A549 (cell line): ENCODE measurements around the gene CAMTA1. TPM values are rescaled to one million over a fixed set of nuclear protein-coding genes. Genes with fewer than 3 reads are reported as not detected.

ENCODE experiments used
- ATAC-seq, 2 experiments: fragments of 200-7000 bp in 1 of 2; fragments of >200 bp in 1 of 2; cut with Nextera tagmentation in 1 of 2; cut with Tn5 transposase in 1 of 2; 3 replicates each; pipeline versions ENCODE4 v1.8.0 to v1.9.1; 2018 to 2020; ENCODE audit warnings: mild to moderate bottlenecking in 1 of 2, moderate library complexity in 1 of 2
- CTCF ChIA-PET: fragments of 300-600 bp; sonication (Branson Sonifier 250); formaldehyde crosslinking; extraction: SDS; loops from one replicate; lab custom pipeline; 2021; ENCODE audit warnings: antibody characterized with exemption, inconsistent platforms; lab: Yijun Ruan, JAX
- POLR2A ChIA-PET: fragments of 350-600 bp; formaldehyde crosslinking; extraction: SDS; loops from one replicate; lab custom pipeline; 2021; ENCODE audit warnings: antibody characterized with exemption, inconsistent platforms; lab: Yijun Ruan, JAX
- DNase-seq, 2 experiments: peaks; one replicate each; pipeline versions ENCODE4 v3.0.0 to v3.0.0-alpha.2; 2011 to 2016; ENCODE audit warnings: low read depth in 1 of 2, low spot score in 1 of 2
- FAIRE-seq: peaks from 2 replicates; lab custom pipeline; 2011; peaks lifted over from hg19 to GRCh38; lab: Jason Lieb, UNC
- H3K27ac ChIP-seq, 2 experiments: fragments of >200 bp; sonication (Bioruptor Twin); formaldehyde crosslinking; 3 replicates each; pipeline ENCODE4 v1.5.1; 2016 to 2017
- H3K4me1 ChIP-seq: fragments of >200 bp; sonication (Bioruptor Twin); formaldehyde crosslinking; 3 replicates; pipeline ENCODE4 v1.6.1; 2016
- H3K4me2 ChIP-seq: fragments of >200 bp; sonication (Bioruptor Twin); formaldehyde crosslinking; 3 replicates; pipeline ENCODE4 v1.6.1; 2016
- H3K4me3 ChIP-seq: fragments of >200 bp; sonication (Bioruptor Twin); formaldehyde crosslinking; 3 replicates; pipeline ENCODE4 v1.5.1; 2016
- H3K9me3 ChIP-seq: fragments of >200 bp; sonication (Bioruptor Twin); formaldehyde crosslinking; 3 replicates; pipeline ENCODE4 v1.6.1; 2016
- E2F6 ChIP-seq: IDR thresholded peaks from 2 replicates; pipeline ENCODE4 v1.6.1; 2012; ENCODE audit warnings: low read depth, borderline replicate concordance
- EHF ChIP-seq: fragments of 250-450 bp; sonication (Bioruptor Pico); IDR thresholded peaks from 2 replicates; pipeline ENCODE4 v1.5.0; 2020; ENCODE audit warnings: mild to moderate bottlenecking
- EHMT2 ChIP-seq: fragments of 200-600 bp; sonication (generic); IDR thresholded peaks from 2 replicates; pipeline ENCODE4 v1.6.1; 2016; ENCODE audit warnings: antibody characterized with exemption, low read depth, mild to moderate bottlenecking, moderate library complexity
- ELK1 ChIP-seq: fragments of 150-350 bp; IDR thresholded peaks from 2 replicates; pipeline ENCODE4 v1.6.1; 2014; ENCODE audit warnings: low read depth, mild to moderate bottlenecking, low read length
- FOXS1 ChIP-seq: fragments of 250-450 bp; sonication (Bioruptor Pico); IDR thresholded peaks from 2 replicates; pipeline ENCODE4 v1.5.0; 2020; ENCODE audit warnings: mild to moderate bottlenecking, moderate library complexity
- GATA3 ChIP-seq: IDR thresholded peaks from 2 replicates; pipeline ENCODE4 v1.6.1; 2012; ENCODE audit warnings: borderline replicate concordance
- JUN ChIP-seq, 2 experiments: fragments of >200 bp; sonication (Bioruptor Twin); formaldehyde crosslinking; IDR thresholded peaks; 2 replicates in 1 of 2; 3 replicates in 1 of 2; pipeline ENCODE4 v1.6.1; 2016 to 2017
- MYC ChIP-seq: IDR thresholded peaks from 2 replicates; pipeline ENCODE4 v1.6.1; 2012; ENCODE audit warnings: mild to moderate bottlenecking, inconsistent platforms, low read length, improper control_type of control experiment, borderline replicate concordance
- PBX3 ChIP-seq: IDR thresholded peaks from 2 replicates; pipeline ENCODE4 v1.6.1; 2012
- PHF8 ChIP-seq: fragments of 200-600 bp; sonication (generic); IDR thresholded peaks from 2 replicates; pipeline ENCODE4 v1.6.1; 2016; ENCODE audit warnings: low read depth, mild to moderate bottlenecking, antibody characterized with exemption, moderate library complexity, borderline replicate concordance
- POLR2A ChIP-seq: IDR thresholded peaks from 2 replicates; pipeline ENCODE4 v1.6.1; 2012; ENCODE audit warnings: mild to moderate bottlenecking, low read length
- REST ChIP-seq: fragments of 200-600 bp; sonication (generic); IDR thresholded peaks from 2 replicates; pipeline ENCODE4 v1.6.1; 2016; ENCODE audit warnings: antibody characterized with exemption, mild to moderate bottlenecking, moderate library complexity
- RFX5 ChIP-seq: fragments of 450-650 bp; IDR thresholded peaks from 2 replicates; pipeline ENCODE4 v1.7.1; 2014; ENCODE audit warnings: antibody characterized with exemption, mild to moderate bottlenecking, moderate library complexity
- RNF2 ChIP-seq: fragments of 200-600 bp; sonication (generic); IDR thresholded peaks from 2 replicates; pipeline ENCODE4 v1.6.1; 2016; ENCODE audit warnings: low read depth, mild to moderate bottlenecking, antibody characterized with exemption, moderate library complexity, borderline replicate concordance
- SREBF2 ChIP-seq: fragments of 450-650 bp; IDR thresholded peaks from 2 replicates; pipeline ENCODE4 v1.6.1; 2014; ENCODE audit warnings: mild to moderate bottlenecking, moderate library complexity
- TFCP2L1 ChIP-seq: fragments of 250-450 bp; sonication (Bioruptor Pico); IDR thresholded peaks from 2 replicates; pipeline ENCODE4 v1.5.0; 2021; ENCODE audit warnings: mild to moderate bottlenecking
- TP53 ChIP-seq: fragments of 250-450 bp; sonication (Bioruptor Pico); IDR thresholded peaks from 2 replicates; pipeline ENCODE4 v1.5.0; 2021; ENCODE audit warnings: mild to moderate bottlenecking, moderate library complexity
- ZNF302 ChIP-seq: fragments of 250-450 bp; sonication (Bioruptor Pico); IDR thresholded peaks from 2 replicates; pipeline ENCODE4 v1.9.0; 2021; ENCODE audit warnings: inconsistent platforms, mild to moderate bottlenecking, moderate library complexity
- WGBS: methylation state at CpG from one replicate; pipeline ENCODE4 v1.1.6; 2017; ENCODE audit errors: missing lambda C conversion rate; 5-methylcytosine and 5-hydroxymethylcytosine counted together
- polyA plus RNA-seq, 4 experiments: library from polyadenylated mRNA; depleted of rRNA in 3 of 4; stranded (reverse); fragments of >200 nt; fragmentation: RNase III in 1 of 4; extraction: RNeasy Plus Mini Kit Qiagen cat#74134 plus additional on column Dnase treatment in 1 of 4; gene quantifications; 2 replicates in 3 of 4; 3 replicates in 1 of 4; pipeline ENCODE4 v1.2.3, GENCODE V29; 2011 to 2017

Gene CAMTA1
- polyA plus RNA-seq, 2 of the 4 experiments (the other 2 are of a cell fraction) = 58.8 to 75.0 TPM

- CTCF ChIA-PET = interaction anchor here (0.6 kb wide), 1 partner anchor 190 kb away, joined by 3 read pairs; no protein-coding TSS in a partner anchor
Measured at GRCh38 chr1:7319196-7319595, 533.9 kb downstream of the CAMTA1 start.

GRCh38 chr1:7320661-7321060 is 535.4 kb downstream of the CAMTA1 start:
- no peak overlapping the region for H3K4me3 ChIP-seq
- TF ChIP-seq MYC (no peak), POLR2A (no peak), FOXS1 (CRISPR knock-in tag) (no peak), RFX5 (no peak), JUN (IDR thresholded peaks at IDR 0.05) (no peak), EHF (no peak), ELK1 (no peak), REST (no peak), EHMT2 (no peak), E2F6 (no peak)
- TF ChIP-seq, all 56 proteins: peak for 0
- POLR2A ChIA-PET = no interaction called here
- Histone ChIP-seq H3K27ac (no peak overlapping the region), H3K9me3 (no peaks in the 10 kb centered on the region), H3K4me2 (no peak overlapping the region), H3K4me1 (no peaks in the 10 kb centered on the region)
- CTCF ChIA-PET = no interaction called here
- DNase-seq = no peak
- no peak for FAIRE-seq
- ATAC-seq = no peak

More at GRCh38 chr1:7319196-7319595, 533.9 kb downstream of the CAMTA1 start:
- FAIRE-seq (no peak), DNase-seq (no peak), ATAC-seq (no peak)
- no peaks in the 10 kb centered on the region for H3K4me1 ChIP-seq
- H3K27ac ChIP-seq = no peak overlapping the region
- H3K4me2 ChIP-seq = no peak overlapping the region
- POLR2A ChIA-PET = no interaction called here
- no peak overlapping the region for H3K4me3 ChIP-seq
- no peaks in the 10 kb centered on the region for H3K9me3 ChIP-seq
- TF ChIP-seq JUN (IDR thresholded peaks at IDR 0.05) (no peak), TP53 (CRISPR knock-in tag) (no peak), GATA3 (no peak), ZNF302 (no peak), RNF2 (no peak), PBX3 (no peak), TFCP2L1 (no peak), PHF8 (no peak), POLR2A (no peak), RFX5 (no peak)
- WGBS = 88% methylated on average over 5 of the region's 5 CpGs

GRCh38 chr1:7322283-7322785 is 537.1 kb downstream of the CAMTA1 start:
- 100% methylated on average over 2 of the region's 2 CpGs for WGBS

More at GRCh38 chr1:7322283-7322785, 537.1 kb downstream of the CAMTA1 start:
- Histone ChIP-seq H3K4me1 (no peaks in the 10 kb centered on the region), H3K9me3 (no peaks in the 10 kb centered on the region; the same call in 2 of the 3 replicates), H3K27ac (no peak overlapping the region), H3K4me2 (no peak overlapping the region), H3K4me3 (no peak overlapping the region)
- no peak for DNase-seq
- no peak for TF ChIP-seq SREBF2
- POLR2A ChIA-PET = no interaction called here
- CTCF ChIA-PET = no interaction called here
- FAIRE-seq = no peak
- ATAC-seq = no peak
